ENCODE measurements around the gene HSD17B1. TPM values are rescaled to one million over a fixed set of nuclear protein-coding genes. Genes with fewer than 3 reads are reported as not detected.

Gene HSD17B1
- total and polyA plus RNA-seq, 2 donors: 1.1 to 6.1 TPM

DNA sequence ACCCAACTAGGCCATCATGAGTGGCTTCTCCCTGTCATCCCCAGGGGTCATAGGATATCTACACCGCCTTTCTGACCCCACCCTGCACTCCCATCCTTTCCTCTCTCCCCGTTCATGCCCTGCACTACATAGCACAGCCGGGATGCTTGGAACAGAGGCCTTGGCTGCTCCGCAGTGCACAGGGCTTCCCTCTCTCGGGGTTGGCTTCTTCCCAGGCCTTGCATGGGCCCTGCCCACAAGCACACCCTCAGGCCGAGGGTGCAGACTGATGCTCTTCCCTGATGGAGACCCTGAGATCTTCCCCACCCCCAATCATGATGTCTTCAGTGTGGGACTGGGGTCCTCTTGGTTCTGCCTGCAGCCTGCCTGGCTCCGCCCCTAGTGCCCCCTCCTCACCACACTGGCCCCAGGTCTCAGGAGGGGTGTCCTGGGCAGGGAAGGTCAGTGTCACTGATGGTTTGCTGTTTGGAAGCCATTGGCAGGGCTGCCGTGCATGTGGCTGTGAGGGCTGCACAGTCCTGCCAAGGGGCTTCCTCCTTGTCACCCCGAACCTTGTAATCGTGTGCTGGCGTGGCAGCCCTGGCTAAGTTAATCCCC is 31.0 kb upstream of the HSD17B1 start:
- Histone ChIP-seq H3K27ac (ENCODE audit: low read depth in 1 of 2, low read length in 1 of 2) (no peak overlapping the region), H3K27me3 (ENCODE audit: control insufficient read depth in 2 of 2, insufficient read depth in 1 of 2, low read length in 1 of 2) (no peaks in the 10 kb centered on the region), H3K36me3 (ENCODE audit: control insufficient read depth in 2 of 2, insufficient read depth in 2 of 2, low read length in 1 of 2) (peaks cover 20 to 33% of the 10 kb centered on the region in 2 donors), H3K4me3 (ENCODE audit: low read length in 2 of 2) (no peak overlapping the region), H3K4me1 (ENCODE audit: control insufficient read depth in 2 of 2, insufficient read depth in 2 of 2, low read length in 2 of 2) (peaks cover 0 to 41% of the 10 kb centered on the region in 2 donors), H3K9me3 (ENCODE audit: control insufficient read depth in 2 of 2, insufficient read depth in 1 of 2, low read length in 1 of 2) (no peaks in the 10 kb centered on the region)
- 98% methylated on average over 11 of the region's 11 CpGs for WGBS
- DNase-seq (ENCODE audit: low read depth in 6 of 9, low spot score in 9 of 9): no peak

GRCh38 chr17:42522263-42522790 is 30.4 kb upstream of the HSD17B1 start:
- Histone ChIP-seq H3K9me3 (ENCODE audit: control insufficient read depth in 2 of 2, insufficient read depth in 1 of 2, low read length in 1 of 2) (no peaks in the 10 kb centered on the region), H3K4me1 (ENCODE audit: control insufficient read depth in 2 of 2, insufficient read depth in 2 of 2, low read length in 2 of 2) (peaks cover 0 to 43% of the 10 kb centered on the region in 2 donors), H3K36me3 (ENCODE audit: control insufficient read depth in 2 of 2, insufficient read depth in 2 of 2, low read length in 1 of 2) (peaks cover 20 to 31% of the 10 kb centered on the region in 2 donors), H3K27me3 (ENCODE audit: control insufficient read depth in 2 of 2, insufficient read depth in 1 of 2, low read length in 1 of 2) (no peaks in the 10 kb centered on the region), H3K4me3 (ENCODE audit: low read length in 2 of 2) (no peak overlapping the region), H3K27ac (ENCODE audit: low read depth in 1 of 2, low read length in 1 of 2) (no peak overlapping the region)
- 93% methylated on average over 9 of the region's 9 CpGs for WGBS
- DNase-seq (ENCODE audit: low read depth in 6 of 9, low spot score in 9 of 9): no peak

GRCh38 chr17:42522798-42523278 is 29.9 kb upstream of the HSD17B1 start:
- H3K9me3 ChIP-seq (ENCODE audit: control insufficient read depth in 2 of 2, insufficient read depth in 1 of 2, low read length in 1 of 2): no peaks in the 10 kb centered on the region
- no peak overlapping the region for H3K4me3 ChIP-seq (ENCODE audit: low read length in 2 of 2)
- H3K4me1 ChIP-seq (ENCODE audit: control insufficient read depth in 2 of 2, insufficient read depth in 2 of 2, low read length in 2 of 2): peaks cover 0 to 42% of the 10 kb centered on the region in 2 donors
- 99% methylated on average over 8 of the region's 8 CpGs for WGBS
- no peak for DNase-seq (ENCODE audit: low read depth in 6 of 9, low spot score in 9 of 9)
- H3K36me3 ChIP-seq (ENCODE audit: control insufficient read depth in 2 of 2, insufficient read depth in 2 of 2, low read length in 1 of 2): peaks cover 20 to 31% of the 10 kb centered on the region in 2 donors
- H3K27me3 ChIP-seq (ENCODE audit: control insufficient read depth in 2 of 2, insufficient read depth in 1 of 2, low read length in 1 of 2): no peaks in the 10 kb centered on the region
- no peak overlapping the region for H3K27ac ChIP-seq (ENCODE audit: low read depth in 1 of 2, low read length in 1 of 2)

- H3K27ac ChIP-seq (ENCODE audit: low read depth in 1 of 2, low read length in 1 of 2): no peak overlapping the region
- H3K36me3 ChIP-seq (ENCODE audit: control insufficient read depth in 2 of 2, insufficient read depth in 2 of 2, low read length in 1 of 2): peaks cover 16 to 23% of the 10 kb centered on the region in 2 donors
- no peaks in the 10 kb centered on the region for H3K27me3 ChIP-seq (ENCODE audit: control insufficient read depth in 2 of 2, insufficient read depth in 1 of 2, low read length in 1 of 2)
- no peak overlapping the region for H3K4me3 ChIP-seq (ENCODE audit: low read length in 2 of 2)
- WGBS: 96% methylated on average over 2 of the region's 2 CpGs
- no peaks in the 10 kb centered on the region for H3K9me3 ChIP-seq (ENCODE audit: control insufficient read depth in 2 of 2, insufficient read depth in 1 of 2, low read length in 1 of 2)
- peaks cover 7 to 36% of the 10 kb centered on the region in 2 donors for H3K4me1 ChIP-seq (ENCODE audit: control insufficient read depth in 2 of 2, insufficient read depth in 2 of 2, low read length in 2 of 2)
- no peak for DNase-seq (ENCODE audit: low read depth in 6 of 9, low spot score in 9 of 9)
Observed at GRCh38 chr17:42525221-42525620, 27.5 kb upstream of the HSD17B1 start.

- H3K4me3 ChIP-seq (ENCODE audit: low read length in 2 of 2): no peak overlapping the region
- H3K27ac ChIP-seq (ENCODE audit: low read depth in 1 of 2, low read length in 1 of 2): no peak overlapping the region
- DNase-seq (ENCODE audit: low read depth in 6 of 9, low spot score in 9 of 9): no peak
- H3K9me3 ChIP-seq (ENCODE audit: control insufficient read depth in 2 of 2, insufficient read depth in 1 of 2, low read length in 1 of 2): no peaks in the 10 kb centered on the region
- peaks cover 15 to 18% of the 10 kb centered on the region in 2 donors for H3K36me3 ChIP-seq (ENCODE audit: control insufficient read depth in 2 of 2, insufficient read depth in 2 of 2, low read length in 1 of 2)
- peaks cover 15 to 37% of the 10 kb centered on the region in 2 donors for H3K4me1 ChIP-seq (ENCODE audit: control insufficient read depth in 2 of 2, insufficient read depth in 2 of 2, low read length in 2 of 2)
- WGBS: 94% methylated on average over 6 of the region's 6 CpGs
- H3K27me3 ChIP-seq (ENCODE audit: control insufficient read depth in 2 of 2, insufficient read depth in 1 of 2, low read length in 1 of 2): no peaks in the 10 kb centered on the region
Observed at GRCh38 chr17:42526031-42526444, 26.7 kb upstream of the HSD17B1 start.

GRCh38 chr17:42527932-42528331 is 24.8 kb upstream of the HSD17B1 start:
- no peaks in the 10 kb centered on the region for H3K9me3 ChIP-seq (ENCODE audit: control insufficient read depth in 2 of 2, insufficient read depth in 1 of 2, low read length in 1 of 2)
- H3K4me3 ChIP-seq (ENCODE audit: low read length in 2 of 2): no peak overlapping the region
- peaks cover 21 to 46% of the 10 kb centered on the region in 2 donors for H3K4me1 ChIP-seq (ENCODE audit: control insufficient read depth in 2 of 2, insufficient read depth in 2 of 2, low read length in 2 of 2)
- 96% methylated on average over 6 of the region's 6 CpGs for WGBS
- H3K36me3 ChIP-seq (ENCODE audit: control insufficient read depth in 2 of 2, insufficient read depth in 2 of 2, low read length in 1 of 2): no peaks in the 10 kb centered on the region
- DNase-seq (ENCODE audit: low read depth in 6 of 9, low spot score in 9 of 9): no peak
- H3K27ac ChIP-seq (ENCODE audit: low read depth in 1 of 2, low read length in 1 of 2): no peak overlapping the region
- H3K27me3 ChIP-seq (ENCODE audit: control insufficient read depth in 2 of 2, insufficient read depth in 1 of 2, low read length in 1 of 2): no peaks in the 10 kb centered on the region

GRCh38 chr17:42529061-42529460 is 23.7 kb upstream of the HSD17B1 start:
- H3K9me3 ChIP-seq (ENCODE audit: control insufficient read depth in 2 of 2, insufficient read depth in 1 of 2, low read length in 1 of 2): no peaks in the 10 kb centered on the region
- DNase-seq (ENCODE audit: low read depth in 6 of 9, low spot score in 9 of 9): peak in 1 of 9 donors; percentile 22
- H3K27ac ChIP-seq (ENCODE audit: low read depth in 1 of 2, low read length in 1 of 2): peak overlapping the region; percentile 18 to 45
- peaks cover 21 to 43% of the 10 kb centered on the region in 2 donors for H3K4me1 ChIP-seq (ENCODE audit: control insufficient read depth in 2 of 2, insufficient read depth in 2 of 2, low read length in 2 of 2)
- WGBS: 54% methylated on average over 3 of the region's 3 CpGs
- no peaks in the 10 kb centered on the region for H3K27me3 ChIP-seq (ENCODE audit: control insufficient read depth in 2 of 2, insufficient read depth in 1 of 2, low read length in 1 of 2)
- no peaks in the 10 kb centered on the region for H3K36me3 ChIP-seq (ENCODE audit: control insufficient read depth in 2 of 2, insufficient read depth in 2 of 2, low read length in 1 of 2)
- H3K4me3 ChIP-seq (ENCODE audit: low read length in 2 of 2): no peak overlapping the region

GRCh38 chr17:42530952-42531454 is 21.7 kb upstream of the HSD17B1 start:
- Histone ChIP-seq H3K4me3 (ENCODE audit: low read length in 2 of 2) (no peak overlapping the region), H3K4me1 (ENCODE audit: control insufficient read depth in 2 of 2, insufficient read depth in 2 of 2, low read length in 2 of 2) (peaks cover 23 to 52% of the 10 kb centered on the region in 2 donors), H3K27ac (ENCODE audit: low read depth in 1 of 2, low read length in 1 of 2) (peak overlapping the region in 1 of 2 donors; percentile 95), H3K27me3 (ENCODE audit: control insufficient read depth in 2 of 2, insufficient read depth in 1 of 2, low read length in 1 of 2) (no peaks in the 10 kb centered on the region), H3K9me3 (ENCODE audit: control insufficient read depth in 2 of 2, insufficient read depth in 1 of 2, low read length in 1 of 2) (no peaks in the 10 kb centered on the region), H3K36me3 (ENCODE audit: control insufficient read depth in 2 of 2, insufficient read depth in 2 of 2, low read length in 1 of 2) (no peaks in the 10 kb centered on the region)
- peak in 1 of 9 donors; percentile 29 for DNase-seq (ENCODE audit: low read depth in 6 of 9, low spot score in 9 of 9)
- WGBS: 92% methylated on average over 2 of the region's 2 CpGs

Measured in thymus (tissue), 11 donors.